ENCODE results near the gene LYPD6B. TPM values are rescaled to one million over a fixed set of nuclear protein-coding genes. Genes with fewer than 3 reads are reported as not detected.

Gene LYPD6B
- total RNA-seq, 1 experiment from 2014 or later = not detected

GRCh38 chr2:148992448-148992847 lies 46.1 kb upstream of the LYPD6B start:
- Histone ChIP-seq H3K27me3 (replicated peaks; ENCODE audit: insufficient read depth, low read depth, low read length, poor library complexity) (no peaks in the 10 kb centered on the region), H3K27ac (ENCODE audit: low read depth, low read length, poor library complexity, severe bottlenecking) (no peak overlapping the region), H3K4me1 (ENCODE audit: insufficient read depth, low read length, poor library complexity, severe bottlenecking) (no peaks in the 10 kb centered on the region), H3K4me3 (ENCODE audit: low read depth, low read length, poor library complexity, severe bottlenecking) (no peak overlapping the region), H3K9me3 (ENCODE audit: low read depth, low read length, poor library complexity, severe bottlenecking) (no peaks in the 10 kb centered on the region), H3K36me3 (ENCODE audit: insufficient read depth, low read length, poor library complexity, severe bottlenecking) (no peaks in the 10 kb centered on the region)
- BruUV-seq (replicated peaks) = no TSS peak
- TF ChIP-seq EZH2 (IDR thresholded peaks at IDR 0.05; ENCODE audit: borderline replicate concordance, low read depth, low read length, poor library complexity, severe bottlenecking) = no peak
- TF ChIP-seq, protein P1, sequence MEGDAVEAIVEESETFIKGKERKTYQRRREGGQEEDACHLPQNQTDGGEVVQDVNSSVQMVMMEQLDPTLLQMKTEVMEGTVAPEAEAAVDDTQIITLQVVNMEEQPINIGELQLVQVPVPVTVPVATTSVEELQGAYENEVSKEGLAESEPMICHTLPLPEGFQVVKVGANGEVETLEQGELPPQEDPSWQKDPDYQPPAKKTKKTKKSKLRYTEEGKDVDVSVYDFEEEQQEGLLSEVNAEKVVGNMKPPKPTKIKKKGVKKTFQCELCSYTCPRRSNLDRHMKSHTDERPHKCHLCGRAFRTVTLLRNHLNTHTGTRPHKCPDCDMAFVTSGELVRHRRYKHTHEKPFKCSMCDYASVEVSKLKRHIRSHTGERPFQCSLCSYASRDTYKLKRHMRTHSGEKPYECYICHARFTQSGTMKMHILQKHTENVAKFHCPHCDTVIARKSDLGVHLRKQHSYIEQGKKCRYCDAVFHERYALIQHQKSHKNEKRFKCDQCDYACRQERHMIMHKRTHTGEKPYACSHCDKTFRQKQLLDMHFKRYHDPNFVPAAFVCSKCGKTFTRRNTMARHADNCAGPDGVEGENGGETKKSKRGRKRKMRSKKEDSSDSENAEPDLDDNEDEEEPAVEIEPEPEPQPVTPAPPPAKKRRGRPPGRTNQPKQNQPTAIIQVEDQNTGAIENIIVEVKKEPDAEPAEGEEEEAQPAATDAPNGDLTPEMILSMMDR (conservative IDR thresholded peaks at IDR 0.05; ENCODE audit: low read depth, low read length) = no peak
- CTCF ChIA-PET = interaction anchor here (1.2 kb wide), 1 partner anchor 25 kb away, joined by 5 read pairs; no protein-coding TSS in a partner anchor
- POLR2A ChIA-PET (ENCODE audit: low non-redundant PET) = no interaction called here
- DNase-seq (ENCODE audit: low spot score) = no peak
- intact Hi-C loops (cut with micrococcal nuclease; ENCODE audit: unreplicated experiment) = loop anchor here (5.0 kb wide), 4 partner anchors 65 to 1055 kb away; no protein-coding TSS in a partner anchor

GRCh38 chr2:148993351-148993750 lies 45.1 kb upstream of the LYPD6B start:
- no peak for DNase-seq (ENCODE audit: low spot score)
- Histone ChIP-seq H3K27ac (ENCODE audit: low read depth, low read length, poor library complexity, severe bottlenecking) (no peak overlapping the region), H3K9me3 (ENCODE audit: low read depth, low read length, poor library complexity, severe bottlenecking) (no peaks in the 10 kb centered on the region), H3K4me1 (ENCODE audit: insufficient read depth, low read length, poor library complexity, severe bottlenecking) (no peaks in the 10 kb centered on the region), H3K36me3 (ENCODE audit: insufficient read depth, low read length, poor library complexity, severe bottlenecking) (no peaks in the 10 kb centered on the region), H3K27me3 (replicated peaks; ENCODE audit: insufficient read depth, low read depth, low read length, poor library complexity) (no peaks in the 10 kb centered on the region), H3K4me3 (ENCODE audit: low read depth, low read length, poor library complexity, severe bottlenecking) (no peak overlapping the region)
- POLR2A ChIA-PET (ENCODE audit: low non-redundant PET) = no interaction called here
- TF ChIP-seq, protein P1 (conservative IDR thresholded peaks at IDR 0.05; ENCODE audit: low read depth, low read length) = no peak
- no peak for TF ChIP-seq EZH2 (IDR thresholded peaks at IDR 0.05; ENCODE audit: borderline replicate concordance, low read depth, low read length, poor library complexity, severe bottlenecking)
- CTCF ChIA-PET = no interaction called here
- no TSS peak for BruUV-seq (replicated peaks)
- intact Hi-C loops (cut with micrococcal nuclease; ENCODE audit: unreplicated experiment) = loop anchor here (5.0 kb wide), 4 partner anchors 66 to 1056 kb away; no protein-coding TSS in a partner anchor

DNA sequence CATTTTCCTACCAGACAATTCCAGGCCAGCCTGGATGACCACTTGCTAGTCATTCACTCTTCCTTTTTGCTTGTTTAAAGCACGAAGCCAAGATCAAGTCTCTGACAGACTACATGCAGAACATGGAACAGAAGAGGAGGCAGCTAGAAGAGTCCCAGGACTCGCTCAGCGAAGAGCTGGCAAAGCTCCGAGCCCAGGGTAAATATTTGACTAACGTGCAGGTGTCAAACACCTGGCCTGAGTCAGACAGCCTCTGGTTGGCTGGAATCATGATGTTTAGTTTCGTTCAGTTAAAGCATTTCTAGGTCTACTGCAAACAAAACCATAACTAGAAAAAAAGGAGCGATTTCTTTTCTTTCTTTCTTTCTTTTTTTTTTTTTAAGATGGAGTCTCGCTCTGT lies 44.2 kb upstream of the LYPD6B start:
- no peaks in the 10 kb centered on the region for H3K4me1 ChIP-seq (ENCODE audit: insufficient read depth, low read length, poor library complexity, severe bottlenecking)
- no peak for DNase-seq (ENCODE audit: low spot score)
- H3K27me3 ChIP-seq (replicated peaks; ENCODE audit: insufficient read depth, low read depth, low read length, poor library complexity) = no peaks in the 10 kb centered on the region
- CTCF ChIA-PET = no interaction called here
- POLR2A ChIA-PET (ENCODE audit: low non-redundant PET) = no interaction called here
- H3K4me3 ChIP-seq (ENCODE audit: low read depth, low read length, poor library complexity, severe bottlenecking) = no peak overlapping the region
- no peak for TF ChIP-seq EZH2 (IDR thresholded peaks at IDR 0.05; ENCODE audit: borderline replicate concordance, low read depth, low read length, poor library complexity, severe bottlenecking)
- TF ChIP-seq, protein P1 (conservative IDR thresholded peaks at IDR 0.05; ENCODE audit: low read depth, low read length) = no peak
- intact Hi-C loops (cut with micrococcal nuclease; ENCODE audit: unreplicated experiment) = loop anchor here (5.0 kb wide), 4 partner anchors 67 to 1057 kb away; no protein-coding TSS in a partner anchor
- H3K27ac ChIP-seq (ENCODE audit: low read depth, low read length, poor library complexity, severe bottlenecking) = no peak overlapping the region
- no peaks in the 10 kb centered on the region for H3K36me3 ChIP-seq (ENCODE audit: insufficient read depth, low read length, poor library complexity, severe bottlenecking)
- BruUV-seq (replicated peaks) = no TSS peak
- no peaks in the 10 kb centered on the region for H3K9me3 ChIP-seq (ENCODE audit: low read depth, low read length, poor library complexity, severe bottlenecking)

All from A673 (cell line).